ENCODE measurements around the gene CYS1.

DNA sequence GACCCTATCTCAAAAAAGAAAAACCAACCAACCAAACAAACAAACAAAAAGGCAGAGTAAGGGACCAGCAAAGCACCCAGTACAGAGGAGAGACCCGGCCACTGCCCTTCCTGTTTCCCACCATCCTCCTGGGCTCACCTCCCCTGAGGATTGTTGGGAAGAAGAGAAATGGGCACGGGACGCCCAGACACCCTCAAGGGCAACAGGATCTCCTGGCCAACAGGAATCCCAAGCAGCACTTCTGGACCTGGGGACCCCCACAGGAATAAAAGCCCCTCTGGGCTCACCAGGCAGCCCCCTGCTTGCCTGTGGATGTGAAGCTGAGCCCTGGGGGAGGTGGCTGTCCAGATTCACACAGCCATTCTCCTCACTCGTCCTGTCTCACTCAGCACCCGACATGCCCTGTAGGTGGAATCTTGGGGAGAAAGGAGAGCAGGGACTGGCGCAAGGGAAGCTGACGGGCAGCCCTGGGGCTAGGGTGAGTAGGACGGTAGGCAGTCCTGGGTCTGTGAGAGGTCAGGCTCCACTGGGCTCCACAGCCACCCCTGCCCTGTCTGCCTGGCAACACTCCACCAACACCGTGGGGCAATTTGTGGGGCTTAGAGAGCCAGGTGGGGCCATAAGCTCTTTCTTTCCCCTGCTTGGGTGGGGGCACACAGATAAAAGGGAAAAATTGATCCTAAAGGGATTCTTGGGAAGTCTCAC is 18.8 kb downstream of the CYS1 start:
- TF ChIP-seq, protein P1, sequence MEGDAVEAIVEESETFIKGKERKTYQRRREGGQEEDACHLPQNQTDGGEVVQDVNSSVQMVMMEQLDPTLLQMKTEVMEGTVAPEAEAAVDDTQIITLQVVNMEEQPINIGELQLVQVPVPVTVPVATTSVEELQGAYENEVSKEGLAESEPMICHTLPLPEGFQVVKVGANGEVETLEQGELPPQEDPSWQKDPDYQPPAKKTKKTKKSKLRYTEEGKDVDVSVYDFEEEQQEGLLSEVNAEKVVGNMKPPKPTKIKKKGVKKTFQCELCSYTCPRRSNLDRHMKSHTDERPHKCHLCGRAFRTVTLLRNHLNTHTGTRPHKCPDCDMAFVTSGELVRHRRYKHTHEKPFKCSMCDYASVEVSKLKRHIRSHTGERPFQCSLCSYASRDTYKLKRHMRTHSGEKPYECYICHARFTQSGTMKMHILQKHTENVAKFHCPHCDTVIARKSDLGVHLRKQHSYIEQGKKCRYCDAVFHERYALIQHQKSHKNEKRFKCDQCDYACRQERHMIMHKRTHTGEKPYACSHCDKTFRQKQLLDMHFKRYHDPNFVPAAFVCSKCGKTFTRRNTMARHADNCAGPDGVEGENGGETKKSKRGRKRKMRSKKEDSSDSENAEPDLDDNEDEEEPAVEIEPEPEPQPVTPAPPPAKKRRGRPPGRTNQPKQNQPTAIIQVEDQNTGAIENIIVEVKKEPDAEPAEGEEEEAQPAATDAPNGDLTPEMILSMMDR (IDR thresholded peaks at IDR 0.05; ENCODE audit: insufficient read depth, low read length, poor library complexity, severe bottlenecking) = no peak
- TF ChIP-seq EZH2phosphoT487 (conservative IDR thresholded peaks at IDR 0.05; ENCODE audit: low read length) = no peak
